Measurements from ENCODE around the gene TIMP2.
"Not testable (repeated sequence)": the region's sequence is repeated elsewhere in the genome, so short reads cannot be mapped to it uniquely, and the experiment has no call there.

TIMP2 gene

DNA sequence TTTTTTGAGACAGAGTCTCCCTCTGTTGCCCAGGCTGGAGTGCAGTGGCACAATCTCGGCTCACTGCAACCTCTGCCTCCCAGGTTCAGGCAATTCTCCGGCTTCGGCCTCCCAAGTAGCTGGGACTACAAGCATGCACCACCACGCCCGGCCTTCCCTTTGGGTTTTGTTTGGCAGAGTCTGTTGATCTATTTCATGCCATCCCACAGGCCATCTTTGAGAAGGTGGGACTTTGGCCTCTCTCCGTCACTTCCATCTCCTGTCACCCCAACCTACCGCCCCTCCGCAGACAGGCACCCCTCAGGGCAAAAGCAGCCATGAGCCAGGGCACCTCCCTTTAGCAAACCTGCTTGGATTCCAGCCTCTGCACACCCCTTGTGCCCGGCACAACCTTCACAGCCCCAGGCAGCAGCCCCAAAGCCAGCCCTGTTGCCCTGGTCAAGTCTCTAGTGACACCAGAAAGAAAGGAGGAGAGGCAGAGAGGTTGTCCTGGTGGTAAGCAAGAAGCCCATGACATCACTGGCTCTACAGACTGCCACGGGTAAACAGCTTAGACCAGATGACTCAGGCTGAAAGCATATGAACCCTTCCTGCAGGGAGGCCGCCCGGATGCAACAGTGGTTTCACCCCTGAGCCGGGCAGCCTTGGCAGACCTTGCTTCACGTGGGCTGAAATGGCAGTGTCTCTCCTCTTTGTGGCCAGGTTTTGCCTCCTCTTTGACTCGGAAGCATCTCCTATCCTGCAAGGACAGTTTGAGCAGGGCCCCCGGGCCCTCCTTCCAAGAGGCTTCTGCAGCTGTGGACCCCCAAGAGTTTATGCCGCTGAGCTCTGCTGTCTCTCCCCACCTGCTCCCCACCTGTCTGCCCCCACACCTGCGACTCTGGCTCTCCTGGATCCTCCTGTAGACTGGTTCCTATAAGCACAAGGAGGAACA, 8.1 kb upstream of the TIMP2 start:
- peak; percentile 78 for DNase-seq (ENCODE audit: low spot score)

DNA sequence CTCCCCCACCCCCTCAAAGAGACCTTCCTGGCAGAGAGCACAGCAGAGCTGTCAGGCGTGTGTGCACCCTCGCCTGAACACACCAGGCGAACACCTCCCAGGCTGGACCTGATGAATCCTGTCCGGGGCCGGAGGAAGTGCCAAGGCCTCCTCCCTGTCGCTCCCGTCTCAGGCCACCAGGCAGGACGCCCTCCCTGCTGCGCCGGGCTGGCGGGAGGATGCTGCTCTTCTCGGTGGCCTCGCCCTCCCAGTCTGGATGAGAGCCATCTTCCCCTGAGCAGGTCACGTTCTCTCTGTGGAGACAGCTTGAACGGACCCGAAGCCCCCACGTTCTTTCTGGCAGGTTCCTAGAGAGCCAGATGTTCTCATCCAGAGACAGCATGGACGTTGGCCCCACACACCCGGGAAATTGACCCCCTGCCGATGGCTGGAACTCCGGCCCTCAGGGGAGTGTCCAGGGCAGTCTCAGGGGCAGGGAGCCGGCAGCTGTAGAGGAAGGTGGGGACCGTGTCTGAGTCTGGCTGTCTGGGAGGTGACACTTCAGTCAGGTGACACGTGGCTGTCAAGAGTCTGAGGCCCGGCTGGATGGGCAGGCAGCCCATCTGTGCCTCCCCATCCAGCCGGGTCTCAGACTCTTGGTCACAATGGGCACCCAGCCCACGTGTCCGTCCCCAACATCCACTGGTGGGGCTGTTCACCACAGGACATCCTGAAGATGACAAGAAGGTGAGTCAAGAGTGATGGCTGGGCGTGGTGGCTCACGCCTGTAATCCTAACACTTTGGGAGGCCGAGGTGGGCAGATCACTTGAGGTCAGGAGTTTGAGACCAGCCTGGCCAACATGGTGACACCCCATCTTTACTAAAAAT, 5.0 kb upstream of the TIMP2 start:
- DNase-seq (ENCODE audit: low spot score), result no peak

GRCh38 chr17:78925662-78926555, 722 bp upstream of the TIMP2 start:
- DNase-seq (ENCODE audit: low spot score), result no peak

DNA sequence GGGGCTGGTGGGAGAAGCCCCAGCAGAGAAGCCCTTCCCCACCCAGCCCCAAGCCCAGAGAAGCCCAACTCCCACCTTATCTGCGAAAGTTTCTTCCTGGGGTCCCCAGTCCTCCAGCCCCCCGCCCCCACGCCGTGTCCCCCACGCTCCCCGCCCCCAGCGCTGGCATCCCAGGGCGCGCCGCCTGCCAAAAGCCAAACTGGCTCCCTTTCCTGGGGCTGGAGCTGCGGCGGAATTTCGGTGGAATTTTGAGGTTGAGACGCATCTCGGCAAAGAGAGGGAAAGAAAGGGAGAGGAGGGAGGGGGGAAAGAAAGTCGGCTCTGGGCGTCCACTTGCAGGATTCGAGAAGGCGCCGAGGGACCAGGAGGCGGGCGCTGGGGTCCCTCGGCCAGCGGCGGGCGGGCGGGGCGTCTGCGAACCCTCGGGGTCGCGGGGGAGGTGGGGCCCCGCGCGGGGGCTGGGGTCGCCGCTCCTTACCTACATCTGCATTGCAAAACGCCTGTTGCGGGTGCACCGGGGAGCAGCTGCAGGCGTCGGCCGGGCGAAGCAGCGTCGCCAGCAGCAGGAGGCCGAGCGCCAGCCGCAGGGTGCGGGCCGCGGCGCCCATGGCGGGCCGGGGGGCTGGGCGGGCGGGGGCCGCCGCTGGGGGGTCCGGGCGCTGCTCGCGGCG, 571 bp downstream of the TIMP2 start:
- no peak for DNase-seq (ENCODE audit: low spot score)

DNA sequence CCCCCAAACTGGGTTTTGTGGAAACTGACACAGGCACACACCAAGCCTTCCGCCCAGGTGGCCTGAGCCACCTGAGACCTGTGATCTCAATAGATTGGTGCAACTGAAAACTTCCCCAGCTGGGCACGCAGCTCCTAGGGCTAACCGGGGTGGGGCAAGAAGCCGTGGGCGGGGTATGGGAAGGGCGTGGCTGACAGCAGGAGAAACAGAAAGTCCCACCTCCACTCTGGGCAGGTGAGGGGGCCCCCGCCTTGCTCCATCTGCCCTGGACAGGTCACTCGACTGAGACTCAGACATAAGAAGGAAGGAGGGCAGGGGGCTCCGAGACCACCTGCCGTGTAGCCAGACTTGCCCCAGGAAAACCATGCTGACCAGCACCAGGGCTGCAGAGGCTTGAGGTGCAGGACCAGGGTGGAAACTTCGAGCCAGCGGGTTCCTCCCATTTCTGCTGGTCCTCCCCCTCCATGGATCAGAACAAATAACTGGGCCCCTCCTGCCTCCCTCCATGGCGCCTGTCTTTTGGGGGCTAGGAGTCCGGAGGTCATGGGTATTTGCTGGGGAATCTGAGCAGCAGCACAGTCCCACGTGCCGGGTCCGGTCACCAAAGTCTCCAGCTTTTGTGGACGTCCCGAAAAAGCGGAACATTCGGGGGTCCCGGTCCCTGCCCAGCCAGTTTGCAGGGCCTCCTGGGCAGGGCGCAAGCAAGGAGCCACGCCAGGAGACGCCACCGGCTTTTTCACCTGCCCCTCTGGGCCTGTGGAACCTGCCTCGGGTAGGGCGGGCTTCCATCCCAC, 1.3 kb downstream of the TIMP2 start:
- DNase-seq (ENCODE audit: low spot score), result peak; percentile 22

DNA sequence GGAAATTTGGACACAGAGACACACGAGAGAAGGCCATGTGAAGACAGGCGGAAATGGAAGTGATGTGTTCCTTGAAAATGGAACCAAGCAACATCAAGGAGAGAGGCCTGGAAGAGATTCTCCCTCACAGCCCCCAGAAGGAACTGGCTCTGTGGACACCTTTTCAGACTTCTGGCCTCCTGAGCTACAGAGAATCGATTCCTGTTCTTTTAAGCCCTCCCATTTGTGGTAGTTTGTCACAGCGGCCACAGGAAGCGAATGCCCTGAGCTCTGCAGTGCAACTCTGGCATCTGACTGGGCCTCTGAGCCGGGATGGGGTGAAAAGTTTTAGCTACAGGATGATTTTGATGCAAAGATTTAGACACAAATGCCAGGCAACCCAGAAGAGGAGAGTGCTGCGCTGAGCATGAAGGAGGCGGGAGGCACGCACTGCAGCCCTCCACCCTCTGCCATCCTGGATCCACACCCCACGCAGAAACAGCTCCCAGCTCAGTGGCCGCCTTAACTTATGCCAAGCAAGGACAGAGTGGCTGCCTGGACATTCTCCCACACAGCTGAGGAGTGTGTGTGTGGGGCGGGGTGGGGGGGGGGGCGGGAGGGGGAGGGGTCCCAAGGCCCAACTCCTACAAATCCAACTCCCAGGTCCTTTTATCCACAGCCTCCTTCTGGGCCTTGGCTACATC, 2.2 kb downstream of the TIMP2 start:
- no peak for DNase-seq (ENCODE audit: low spot score)

DNA sequence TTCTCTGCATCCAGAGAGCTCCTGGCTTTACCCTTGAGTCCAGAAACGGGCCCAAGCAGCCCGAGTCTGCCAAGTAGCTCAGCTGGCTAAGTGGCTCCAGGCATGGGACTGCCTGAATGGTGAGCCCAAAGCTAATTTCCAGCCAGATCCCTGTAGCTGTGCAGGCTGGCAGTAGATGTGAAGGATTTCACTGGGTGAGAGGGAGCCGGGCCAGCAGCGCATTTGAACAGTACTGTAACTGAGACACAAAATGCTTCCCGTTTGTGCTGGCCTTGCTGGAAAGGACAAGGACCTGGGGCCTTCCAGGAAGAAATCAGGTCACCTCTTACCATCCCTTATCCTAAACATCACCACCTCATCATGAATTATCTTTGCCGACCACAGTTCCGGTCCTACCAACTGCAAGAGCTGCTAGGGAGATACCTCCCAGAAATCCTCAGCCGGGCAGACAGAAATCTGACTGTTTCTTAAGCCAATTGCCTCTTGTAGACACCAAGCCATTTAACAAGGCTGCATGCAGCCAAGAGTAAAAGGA, 3.7 kb downstream of the TIMP2 start:
- DNase-seq (ENCODE audit: low spot score), result no peak

- no peak for DNase-seq (ENCODE audit: low spot score)
Measured at GRCh38 chr17:78920528-78920927, 4.7 kb downstream of the TIMP2 start.

- DNase-seq (ENCODE audit: low spot score), result no peak
Measured at GRCh38 chr17:78919861-78920450, 5.2 kb downstream of the TIMP2 start.

DNA sequence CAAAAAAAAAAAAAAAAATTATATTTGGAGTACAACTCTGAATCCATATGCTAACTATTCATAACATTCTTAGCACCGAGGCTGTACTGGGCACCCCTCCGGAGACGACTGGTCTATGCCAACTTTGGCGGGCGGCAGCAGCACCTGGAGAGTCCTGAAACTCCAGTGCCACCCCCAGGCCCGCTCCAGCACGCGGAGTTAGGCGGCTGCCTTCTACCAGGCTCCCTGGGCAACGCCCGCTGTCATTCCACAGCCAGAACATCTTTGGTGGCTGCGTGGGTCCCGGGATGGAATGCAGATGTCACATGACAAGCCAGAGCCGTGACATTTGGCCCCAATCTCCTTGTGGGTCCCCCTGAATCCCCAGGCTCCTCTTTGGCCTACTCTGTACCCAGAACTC, 6.2 kb downstream of the TIMP2 start:
- DNase-seq (ENCODE audit: low spot score), result no peak

GRCh38 chr17:78917451-78918275, 7.5 kb downstream of the TIMP2 start:
- no peak for DNase-seq (ENCODE audit: low spot score)

- DNase-seq (ENCODE audit: low spot score), result no peak
Measured at GRCh38 chr17:78915872-78916632, 9.1 kb downstream of the TIMP2 start.

DNA sequence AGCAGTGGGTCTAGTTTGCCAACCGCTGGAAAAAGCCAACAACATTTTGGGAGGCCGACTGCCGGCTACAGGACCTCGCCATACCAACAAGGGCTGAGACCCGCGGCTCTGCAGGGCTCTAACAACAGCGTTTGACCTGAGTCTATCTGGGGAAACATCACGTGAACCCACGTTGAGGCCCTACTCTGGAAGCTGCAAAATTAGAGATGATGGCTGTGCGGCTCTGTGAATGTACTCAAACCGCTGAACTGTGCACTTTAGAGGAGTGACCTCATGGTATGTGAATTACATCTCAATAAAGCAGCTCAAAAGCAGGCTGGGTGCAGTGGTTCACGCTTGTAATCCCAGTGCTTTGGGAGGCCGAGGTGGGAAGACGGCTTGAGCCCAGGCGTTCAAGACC, 12.1 kb downstream of the TIMP2 start:
- no peak for DNase-seq (ENCODE audit: low spot score)

DNA sequence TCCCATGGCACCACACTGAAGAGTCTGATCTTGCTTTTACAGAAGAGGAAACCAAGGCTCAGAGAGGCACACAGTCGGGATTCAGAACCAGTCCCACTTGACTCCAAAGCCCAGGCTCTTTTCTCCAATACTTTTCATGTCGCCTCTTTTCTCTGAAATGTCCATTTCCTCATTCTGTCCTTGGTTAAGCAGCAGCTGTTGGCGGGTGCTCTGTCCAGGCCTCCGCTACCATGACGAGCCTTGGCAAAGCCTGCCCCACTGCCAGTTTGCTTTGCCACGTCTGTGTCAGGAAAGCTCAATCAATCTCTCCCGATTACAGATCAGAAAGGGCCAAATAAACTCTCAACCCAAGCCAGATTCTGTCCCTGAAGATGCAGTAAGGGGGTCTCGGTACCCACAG, 13.1 kb downstream of the TIMP2 start:
- DNase-seq (ENCODE audit: low spot score), result no peak

DNA sequence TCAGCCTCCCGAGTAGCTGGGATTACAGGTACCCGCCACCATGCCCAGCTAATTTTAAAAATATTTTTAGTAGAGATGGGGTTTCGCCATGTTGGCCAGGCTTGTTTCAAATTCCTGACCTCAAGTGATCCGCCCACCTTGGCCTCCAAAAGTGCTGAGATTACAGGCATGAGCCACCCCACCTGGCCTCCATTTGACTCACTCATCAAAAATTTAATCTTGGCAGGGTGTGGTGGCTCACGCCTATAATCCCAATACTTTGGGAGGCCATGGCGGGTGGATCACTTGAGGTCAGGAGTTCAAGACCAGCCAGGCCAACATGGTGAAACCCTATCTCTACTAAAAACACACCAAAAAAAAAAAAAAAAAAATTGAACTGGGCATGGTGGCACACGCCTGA, 13.6 kb downstream of the TIMP2 start:
- DNase-seq (ENCODE audit: low spot score), result not testable (repeated sequence)

- no peak for DNase-seq (ENCODE audit: low spot score)
Measured at GRCh38 chr17:78910497-78911284, 14.5 kb downstream of the TIMP2 start.

- DNase-seq (ENCODE audit: low spot score), result no peak
Measured at GRCh38 chr17:78908426-78908825, 16.8 kb downstream of the TIMP2 start.

All from activated CD4-positive, alpha-beta T cell treated with anti-CD3 and anti-CD28 coated beads, Interleukin-2, Interleukin-4, amounts not matched to agents 100 ng/mL and 50 ng/mL, durations not matched to agents 16 hours and 8 hours (primary cell).